Measurements from ENCODE around the gene PACRGL.

- TF ChIP-seq CTCF (conservative IDR thresholded peaks at IDR 0.05 in 1 of 2, IDR thresholded peaks at IDR 0.05 in 1 of 2; ENCODE audit: low read depth in 1 of 2, low read length in 2 of 2) = no peak
- no peak for TF ChIP-seq EZH2 (IDR thresholded peaks at IDR 0.05; ENCODE audit: low read length, missing control alignments)
Measured at GRCh38 chr4:20723463-20723862, 23.2 kb downstream of the PACRGL start.
